ENCODE results near the gene PDE6H. TPM values are rescaled to one million over a fixed set of nuclear protein-coding genes. Genes with fewer than 3 reads are reported as not detected.

PDE6H gene
- total RNA-seq, 1 donor from 2014 or later: not detected

DNA sequence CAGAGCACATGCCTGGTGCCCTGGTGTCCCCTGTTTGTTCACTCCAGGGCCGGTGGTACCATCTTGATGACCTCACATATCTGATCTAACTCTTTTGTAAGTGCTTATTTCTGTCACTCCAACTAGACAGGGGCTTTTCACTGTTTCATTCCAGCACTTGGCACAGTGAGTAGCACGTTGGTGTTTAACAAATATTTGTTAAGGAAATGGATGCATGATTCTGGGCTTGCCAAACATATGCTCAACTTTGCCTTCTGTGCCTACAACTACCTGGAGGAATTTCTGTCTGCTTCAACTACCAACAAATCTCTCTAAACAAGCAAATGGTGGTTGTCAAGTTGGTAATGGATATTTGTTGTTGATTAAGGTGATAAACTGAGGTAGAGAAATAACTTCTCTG is 31.6 kb downstream of the PDE6H start:
- DNase-seq: no peak
- Mint-ChIP-seq H3K27me3 (peaks cover 66% of the 10 kb centered on the region), H3K4me1 (no peaks in the 10 kb centered on the region), H3K36me3 (ENCODE audit: low read depth) (no peaks in the 10 kb centered on the region), H3K27ac (no peak overlapping the region), H3K9me3 (no peaks in the 10 kb centered on the region), H3K4me3 (no peak overlapping the region)
- intact Hi-C loops (cut with micrococcal nuclease): no loop called here

DNA sequence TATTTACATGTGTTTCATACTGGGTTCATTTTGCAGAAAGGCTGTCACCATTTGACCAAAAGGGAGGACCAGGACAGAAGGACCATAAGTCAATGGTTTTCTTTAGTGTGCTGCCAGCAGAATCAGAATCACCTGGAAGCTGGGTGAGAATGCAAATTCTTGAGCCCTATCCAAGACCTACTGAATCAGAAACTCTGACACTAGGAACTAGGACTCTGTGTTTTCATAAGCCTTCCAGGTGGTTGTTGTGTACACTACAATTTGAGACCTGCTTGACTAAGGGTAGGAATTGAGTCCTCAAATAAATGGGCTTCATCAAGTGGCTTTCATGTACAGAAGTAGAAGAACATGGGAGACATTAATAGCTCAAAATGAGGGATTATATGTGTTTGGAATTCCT is 32.2 kb downstream of the PDE6H start:
- no peak for DNase-seq
- Mint-ChIP-seq H3K36me3 (ENCODE audit: low read depth) (no peaks in the 10 kb centered on the region), H3K4me3 (no peak overlapping the region), H3K27ac (no peak overlapping the region), H3K9me3 (no peaks in the 10 kb centered on the region), H3K27me3 (peaks cover 66% of the 10 kb centered on the region), H3K4me1 (no peaks in the 10 kb centered on the region)
- intact Hi-C loops (cut with micrococcal nuclease): no loop called here

DNA sequence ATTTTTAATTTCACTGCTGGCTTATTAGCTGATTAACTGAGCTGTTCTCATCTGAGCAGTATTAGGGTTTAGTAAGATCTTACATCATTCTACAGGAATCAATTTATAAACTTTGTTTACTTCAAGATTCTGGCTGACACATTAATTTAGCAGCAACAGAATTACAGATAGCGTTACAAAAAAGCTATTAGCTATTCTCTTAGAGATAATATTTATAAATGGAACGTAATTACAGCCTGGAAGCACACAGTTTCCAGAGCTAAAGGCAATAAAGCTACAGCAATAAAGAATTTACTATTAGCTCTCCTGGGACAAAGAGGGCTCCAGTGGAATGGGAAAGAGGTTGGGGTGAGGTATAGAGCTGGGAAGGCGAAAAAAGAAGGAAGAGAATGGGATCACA is 34.7 kb downstream of the PDE6H start:
- no peak for DNase-seq
- Mint-ChIP-seq H3K27ac (no peak overlapping the region), H3K9me3 (no peaks in the 10 kb centered on the region), H3K36me3 (ENCODE audit: low read depth) (no peaks in the 10 kb centered on the region), H3K4me3 (no peak overlapping the region), H3K27me3 (peaks cover 49% of the 10 kb centered on the region), H3K4me1 (no peaks in the 10 kb centered on the region)
- intact Hi-C loops (cut with micrococcal nuclease): no loop called here

DNA sequence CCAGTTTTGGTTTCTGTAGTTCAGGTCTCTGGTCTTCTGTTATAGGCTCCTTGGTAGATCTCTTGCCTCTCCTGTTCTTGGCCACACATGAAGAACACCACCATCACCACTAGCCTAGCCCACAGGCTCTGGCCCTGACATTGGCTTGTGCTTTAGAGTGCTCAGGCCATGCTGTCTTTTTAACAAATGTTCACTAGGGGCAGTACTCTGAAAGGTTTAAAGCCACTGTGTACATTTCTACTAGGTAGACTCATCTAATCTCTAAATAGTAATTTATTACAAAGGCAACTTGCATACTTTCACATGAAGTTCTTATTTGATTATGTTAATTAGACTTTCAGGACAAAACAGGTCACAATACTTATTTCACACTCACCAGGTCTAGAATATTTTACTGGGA is 38.3 kb downstream of the PDE6H start:
- Mint-ChIP-seq H3K4me1 (no peaks in the 10 kb centered on the region), H3K36me3 (ENCODE audit: low read depth) (no peaks in the 10 kb centered on the region), H3K4me3 (no peak overlapping the region), H3K27me3 (peaks cover 18% of the 10 kb centered on the region), H3K9me3 (no peaks in the 10 kb centered on the region), H3K27ac (no peak overlapping the region)
- DNase-seq: no peak
- intact Hi-C loops (cut with micrococcal nuclease): no loop called here

DNA sequence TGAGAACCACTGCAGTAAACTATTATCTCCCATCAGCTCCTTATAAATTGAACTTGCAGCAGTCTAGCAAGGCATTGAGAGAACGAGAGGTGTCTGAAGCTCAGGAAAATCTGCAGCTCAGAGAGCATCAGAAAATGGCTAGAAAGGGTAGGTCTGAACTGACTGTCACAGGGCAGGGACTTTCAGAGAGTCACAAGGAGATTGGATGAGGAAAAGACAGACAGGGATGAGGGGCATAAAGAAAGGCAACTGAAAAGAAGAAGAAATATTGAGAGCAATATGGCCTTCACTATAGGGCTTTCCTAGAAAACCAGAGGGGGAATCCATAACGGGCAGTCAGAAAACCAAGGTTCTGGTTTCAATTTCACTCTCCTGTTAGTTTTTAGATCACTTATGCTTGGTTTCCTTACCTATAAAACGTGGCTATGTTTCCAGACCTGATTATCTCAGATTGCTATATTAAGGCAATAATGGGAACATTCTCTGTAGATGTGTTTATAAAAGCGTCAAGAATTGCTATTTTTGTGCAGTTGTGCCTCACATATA is 40.9 kb downstream of the PDE6H start:
- no peak overlapping the region for H3K27ac Mint-ChIP-seq
- H3K27me3 Mint-ChIP-seq: peaks cover 13% of the 10 kb centered on the region
- H3K9me3 Mint-ChIP-seq: no peaks in the 10 kb centered on the region
- H3K4me1 Mint-ChIP-seq: no peaks in the 10 kb centered on the region
- DNase-seq: no peak
- no peak overlapping the region for H3K4me3 Mint-ChIP-seq
- no peaks in the 10 kb centered on the region for H3K36me3 Mint-ChIP-seq (ENCODE audit: low read depth)
- intact Hi-C loops (cut with micrococcal nuclease): no loop called here

DNA sequence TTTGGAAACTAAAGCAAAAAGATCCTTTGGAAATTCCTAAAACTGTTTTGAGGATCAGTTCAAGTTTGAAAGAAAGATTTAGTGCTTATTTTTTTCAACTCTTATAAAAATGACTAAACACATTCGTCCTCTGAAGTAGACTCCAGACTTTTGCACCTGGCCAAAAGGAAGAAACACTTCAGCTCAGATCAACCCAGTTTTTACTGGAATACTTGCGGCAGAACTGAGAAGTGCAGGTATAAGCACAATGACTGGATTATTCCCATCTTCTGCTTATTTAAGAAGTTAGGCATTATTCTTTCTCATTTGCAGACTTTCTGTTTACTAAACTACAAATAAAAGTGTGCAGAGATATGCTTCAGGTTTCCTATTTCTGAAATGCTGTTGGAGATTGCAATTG is 41.9 kb downstream of the PDE6H start:
- DNase-seq: no peak
- H3K4me3 Mint-ChIP-seq: no peak overlapping the region
- peaks cover 15% of the 10 kb centered on the region for H3K27me3 Mint-ChIP-seq
- H3K9me3 Mint-ChIP-seq: no peaks in the 10 kb centered on the region
- no peaks in the 10 kb centered on the region for H3K36me3 Mint-ChIP-seq (ENCODE audit: low read depth)
- H3K27ac Mint-ChIP-seq: no peak overlapping the region
- intact Hi-C loops (cut with micrococcal nuclease): no loop called here
- H3K4me1 Mint-ChIP-seq: no peaks in the 10 kb centered on the region

DNA sequence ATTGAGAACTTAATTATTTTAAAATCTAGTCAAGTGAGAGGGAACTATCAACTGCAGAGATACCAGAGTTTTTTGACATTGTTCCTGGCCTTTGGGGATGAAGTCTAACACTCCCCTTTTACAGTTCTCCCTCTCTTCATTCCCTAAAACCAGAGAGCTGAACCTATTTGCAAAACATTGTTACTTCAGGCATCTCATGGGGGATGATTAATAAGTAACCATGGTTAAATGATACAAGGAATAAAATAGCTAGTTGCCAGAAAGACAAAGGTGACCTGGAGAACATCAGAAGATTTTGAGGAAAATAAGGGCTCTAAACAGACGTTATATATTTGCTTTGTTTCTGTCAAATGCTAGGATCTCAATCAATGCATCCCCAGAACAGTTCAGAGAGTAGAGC is 42.3 kb downstream of the PDE6H start:
- Mint-ChIP-seq H3K27ac (no peak overlapping the region), H3K4me3 (no peak overlapping the region), H3K4me1 (no peaks in the 10 kb centered on the region), H3K27me3 (peaks cover 17% of the 10 kb centered on the region), H3K9me3 (no peaks in the 10 kb centered on the region), H3K36me3 (ENCODE audit: low read depth) (no peaks in the 10 kb centered on the region)
- intact Hi-C loops (cut with micrococcal nuclease): no loop called here
- DNase-seq: no peak

DNA sequence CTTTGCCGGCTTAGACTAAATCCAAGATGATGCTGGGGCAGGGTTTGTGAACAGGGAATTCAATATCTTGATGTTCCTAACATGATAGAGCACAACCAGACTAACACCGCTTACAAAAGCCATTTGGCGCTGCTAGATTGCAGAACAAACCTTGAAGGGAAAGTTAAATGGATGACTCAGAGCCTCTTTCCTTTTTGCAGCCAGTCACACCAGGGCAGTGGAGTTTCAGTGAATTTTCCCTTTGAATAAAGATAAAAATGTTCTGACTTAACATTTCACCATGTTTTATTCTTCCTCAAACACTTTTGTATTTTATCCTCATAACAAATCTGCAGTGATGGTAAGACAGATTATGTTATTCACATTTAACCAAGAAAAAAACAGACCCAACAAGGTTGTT is 47.3 kb downstream of the PDE6H start:
- peaks cover 23% of the 10 kb centered on the region for H3K27me3 Mint-ChIP-seq
- no peaks in the 10 kb centered on the region for H3K36me3 Mint-ChIP-seq (ENCODE audit: low read depth)
- H3K27ac Mint-ChIP-seq: no peak overlapping the region
- peaks cover 1% of the 10 kb centered on the region for H3K9me3 Mint-ChIP-seq
- no peak overlapping the region for H3K4me3 Mint-ChIP-seq
- intact Hi-C loops (cut with micrococcal nuclease): no loop called here
- no peak for DNase-seq
- H3K4me1 Mint-ChIP-seq: no peaks in the 10 kb centered on the region

Other genes with a start within 250 kb of the PDE6H start
- gene WBP11, start 169.6 kb upstream of the PDE6H start, total RNA-seq: 136 and 138 TPM in 2 replicates
- gene C12orf60, start 169.4 kb upstream of the PDE6H start, total RNA-seq: 2.2 and 3.0 TPM in 2 replicates
- not detected in 2 replicates for gene SMCO3, start 158.9 kb upstream of the PDE6H start, total RNA-seq
- not detected in 2 replicates for gene ART4, start 129.5 kb upstream of the PDE6H start, total RNA-seq
- gene MGP, start 87.2 kb upstream of the PDE6H start, total RNA-seq: not detected in 2 replicates
- gene ERP27, start 34.5 kb upstream of the PDE6H start, total RNA-seq: 1.5 and 1.8 TPM in 2 replicates
- gene ARHGDIB, start 11.4 kb upstream of the PDE6H start, total RNA-seq: 452 TPM in 2 replicates
- not detected in 2 replicates for gene RERG, start 248.4 kb downstream of the PDE6H start, total RNA-seq

Measured in activated CD4-positive, alpha-beta T cell treated with anti-CD3 and anti-CD28 coated beads, Interleukin-2, amount 10 ng/mL, durations not matched to agents 24 days and 14 days (primary cell).